Erythroblast (primary cell): ENCODE measurements around the gene PC.

ENCODE experiments used
- GATA1 ChIP-seq: IDR thresholded peaks from 2 replicates; pipeline ENCODE4 v1.6.1; 2011; ENCODE audit warnings: low read depth, mild to moderate bottlenecking, control low read depth, low read length, moderate library complexity
- POLR2A ChIP-seq: IDR thresholded peaks from 2 replicates; pipeline ENCODE4 v1.6.1; 2011; ENCODE audit warnings: mild to moderate bottlenecking, low read length

DNA sequence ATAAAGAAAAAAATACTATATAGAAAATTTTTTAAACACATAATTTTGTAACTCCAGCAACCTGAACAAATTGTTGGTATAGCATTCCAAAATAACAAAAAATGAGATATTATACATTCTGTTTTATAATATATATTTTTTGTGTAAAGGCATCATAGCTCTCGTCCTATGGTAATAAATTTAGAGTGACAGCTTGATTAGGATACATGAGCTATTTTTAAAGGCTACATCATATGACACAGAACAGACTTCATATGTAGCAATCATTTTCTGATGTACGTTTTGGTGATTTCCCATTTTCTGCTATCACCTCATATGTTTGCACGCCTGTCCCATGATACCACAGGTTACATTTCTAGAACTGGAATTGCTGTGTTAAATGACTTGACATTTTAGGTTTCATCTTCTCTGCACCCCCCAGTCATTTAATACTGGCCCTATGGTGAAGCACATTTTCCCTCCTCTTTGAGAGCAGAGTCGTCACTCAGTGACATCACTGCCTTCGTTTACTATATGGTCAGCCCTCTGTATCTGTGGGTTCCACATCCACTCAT, 19.5 kb downstream of the PC start:
- TF ChIP-seq POLR2A (no peak), GATA1 (no peak)
